ENCODE data around the gene MYCBP2.

DNA sequence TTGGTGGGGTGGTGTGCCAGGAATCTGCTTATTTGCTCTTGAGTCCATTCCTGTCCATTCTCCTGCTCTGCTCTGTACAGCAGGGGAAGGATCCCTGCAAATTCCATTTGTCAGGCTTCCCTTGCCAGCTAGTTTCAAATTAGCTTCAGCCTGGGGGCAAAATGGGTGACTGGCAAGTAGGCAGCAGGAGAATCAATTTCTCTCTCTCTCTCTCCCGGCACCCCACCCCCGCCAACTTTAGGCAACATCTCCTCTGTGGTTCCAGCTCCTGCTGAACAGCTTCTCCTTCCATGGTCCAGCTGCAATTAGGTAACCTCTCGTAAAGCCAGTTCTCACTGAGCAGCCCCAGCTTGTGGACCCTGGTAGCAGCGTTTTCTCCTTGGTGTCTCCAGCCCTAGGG is 6.7 kb upstream of the MYCBP2 start:
- TF ChIP-seq, protein P1, sequence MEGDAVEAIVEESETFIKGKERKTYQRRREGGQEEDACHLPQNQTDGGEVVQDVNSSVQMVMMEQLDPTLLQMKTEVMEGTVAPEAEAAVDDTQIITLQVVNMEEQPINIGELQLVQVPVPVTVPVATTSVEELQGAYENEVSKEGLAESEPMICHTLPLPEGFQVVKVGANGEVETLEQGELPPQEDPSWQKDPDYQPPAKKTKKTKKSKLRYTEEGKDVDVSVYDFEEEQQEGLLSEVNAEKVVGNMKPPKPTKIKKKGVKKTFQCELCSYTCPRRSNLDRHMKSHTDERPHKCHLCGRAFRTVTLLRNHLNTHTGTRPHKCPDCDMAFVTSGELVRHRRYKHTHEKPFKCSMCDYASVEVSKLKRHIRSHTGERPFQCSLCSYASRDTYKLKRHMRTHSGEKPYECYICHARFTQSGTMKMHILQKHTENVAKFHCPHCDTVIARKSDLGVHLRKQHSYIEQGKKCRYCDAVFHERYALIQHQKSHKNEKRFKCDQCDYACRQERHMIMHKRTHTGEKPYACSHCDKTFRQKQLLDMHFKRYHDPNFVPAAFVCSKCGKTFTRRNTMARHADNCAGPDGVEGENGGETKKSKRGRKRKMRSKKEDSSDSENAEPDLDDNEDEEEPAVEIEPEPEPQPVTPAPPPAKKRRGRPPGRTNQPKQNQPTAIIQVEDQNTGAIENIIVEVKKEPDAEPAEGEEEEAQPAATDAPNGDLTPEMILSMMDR (conservative IDR thresholded peaks at IDR 0.05; ENCODE audit: low read depth, low read length) = no peak
- no peak for TF ChIP-seq EZH2 (IDR thresholded peaks at IDR 0.05; ENCODE audit: borderline replicate concordance, low read depth, low read length, poor library complexity, severe bottlenecking)
